NCI-H1417 treated with DMSO at 0.1 percent for 48 hours (cell line): ENCODE measurements around the gene ACP4.

ENCODE experiments used
- DNase-seq: peaks from one replicate; lab custom pipeline; 2025; lab: John Stamatoyannopoulos, UW

Gene ACP4

GRCh38 chr19:50844296-50844935, 54.2 kb downstream of the ACP4 start:
- peak; percentile 37 for DNase-seq
